Ishikawa (cell line): ENCODE data around the gene GBX2.

Experiments used
- CEBPB ChIP-seq: IDR thresholded peaks from 2 replicates; pipeline ENCODE4 v1.6.1; 2012
- CREB1 ChIP-seq: IDR thresholded peaks from 2 replicates; pipeline ENCODE4 v1.6.1; 2012; ENCODE audit warnings: low read depth
- EGR1 ChIP-seq: IDR thresholded peaks from 2 replicates; pipeline ENCODE4 v1.6.1; 2012
- EP300 ChIP-seq: IDR thresholded peaks from 2 replicates; pipeline ENCODE4 v1.6.1; 2012; ENCODE audit warnings: borderline replicate concordance
- FOXM1 ChIP-seq: IDR thresholded peaks from 2 replicates; pipeline ENCODE4 v1.6.1; 2012; ENCODE audit warnings: low read depth, borderline replicate concordance
- NFIC ChIP-seq: IDR thresholded peaks from 2 replicates; pipeline ENCODE4 v1.6.1; 2012
- RAD21 ChIP-seq: IDR thresholded peaks from 2 replicates; pipeline ENCODE4 v1.6.1; 2012; ENCODE audit warnings: low read depth
- TAF1 ChIP-seq: IDR thresholded peaks from 2 replicates; pipeline ENCODE4 v1.6.1; 2012; ENCODE audit warnings: low read depth, mild to moderate bottlenecking
- TCF12 ChIP-seq: IDR thresholded peaks from 2 replicates; pipeline ENCODE4 v1.6.1; 2012; ENCODE audit warnings: low read depth
- TEAD4 ChIP-seq: IDR thresholded peaks from 2 replicates; pipeline ENCODE4 v1.6.1; 2012
- YY1 ChIP-seq: IDR thresholded peaks from 2 replicates; pipeline ENCODE4 v1.6.1; 2012; ENCODE audit warnings: low read depth
- ZBTB7A ChIP-seq: IDR thresholded peaks from 2 replicates; pipeline ENCODE4 v1.6.1; 2012; ENCODE audit warnings: low read depth
- TF ChIP-seq, protein P1 (sequence below): IDR thresholded peaks from 2 replicates; pipeline ENCODE4 v1.6.1; 2012
- TF ChIP-seq, protein P2 (sequence below): IDR thresholded peaks from 2 replicates; pipeline ENCODE4 v1.6.1; 2012
- TF ChIP-seq, protein P3 (sequence below): IDR thresholded peaks from 2 replicates; pipeline ENCODE4 v1.6.1; 2012; ENCODE audit warnings: low read depth, mild to moderate bottlenecking

The GBX2 gene

DNA sequence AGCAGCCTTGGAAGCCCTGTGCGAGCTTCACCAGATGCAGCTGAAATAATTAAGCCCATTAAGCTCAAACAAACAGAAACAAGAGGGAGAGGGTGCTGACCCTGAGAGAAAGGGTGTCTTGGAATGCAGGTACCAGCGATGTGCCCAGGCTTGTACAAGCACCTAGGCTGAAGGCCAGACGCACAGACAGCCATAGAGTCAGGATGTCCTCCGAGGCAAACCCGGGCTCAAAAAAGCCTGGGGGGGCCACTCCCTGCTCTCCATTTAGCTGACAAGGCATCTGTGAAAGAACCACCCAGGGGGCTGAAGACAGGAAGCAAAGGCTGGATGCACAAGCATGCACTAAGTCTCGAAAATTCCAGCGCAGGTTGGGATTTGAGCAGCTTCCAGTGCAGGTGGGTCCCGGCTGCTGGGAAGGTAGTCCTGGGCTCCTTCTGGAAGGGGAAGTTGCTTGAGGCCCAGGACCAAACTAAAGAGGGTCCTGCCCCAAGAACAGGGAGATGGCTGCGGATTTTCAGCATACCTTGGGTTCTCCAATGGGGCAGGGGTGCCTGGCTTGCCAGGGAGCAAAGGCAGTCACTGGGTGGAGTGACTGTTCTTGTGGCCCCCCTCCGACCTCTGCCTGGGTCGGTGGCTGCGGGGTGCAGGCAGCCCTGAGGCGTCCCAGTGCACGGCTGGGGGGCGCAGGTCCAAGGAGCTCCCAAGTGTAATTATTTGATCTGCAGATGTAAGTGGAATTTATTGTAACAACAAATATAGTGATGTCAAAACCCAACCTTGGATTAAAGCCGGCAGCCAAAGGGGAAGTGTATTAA is 5.9 kb downstream of the GBX2 start:
- TF ChIP-seq TEAD4 (no peak), TAF1 (no peak), CREB1 (no peak), ZBTB7A (no peak), NFIC (no peak), TCF12 (no peak), EP300 (no peak), FOXM1 (no peak), YY1 (no peak), CEBPB (no peak), EGR1 (no peak), RAD21 (no peak)
- TF ChIP-seq, protein P1, sequence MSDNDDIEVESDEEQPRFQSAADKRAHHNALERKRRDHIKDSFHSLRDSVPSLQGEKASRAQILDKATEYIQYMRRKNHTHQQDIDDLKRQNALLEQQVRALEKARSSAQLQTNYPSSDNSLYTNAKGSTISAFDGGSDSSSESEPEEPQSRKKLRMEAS: no peak
- TF ChIP-seq, protein P2, sequence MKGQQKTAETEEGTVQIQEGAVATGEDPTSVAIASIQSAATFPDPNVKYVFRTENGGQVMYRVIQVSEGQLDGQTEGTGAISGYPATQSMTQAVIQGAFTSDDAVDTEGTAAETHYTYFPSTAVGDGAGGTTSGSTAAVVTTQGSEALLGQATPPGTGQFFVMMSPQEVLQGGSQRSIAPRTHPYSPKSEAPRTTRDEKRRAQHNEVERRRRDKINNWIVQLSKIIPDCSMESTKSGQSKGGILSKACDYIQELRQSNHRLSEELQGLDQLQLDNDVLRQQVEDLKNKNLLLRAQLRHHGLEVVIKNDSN: no peak
- TF ChIP-seq, protein P3, sequence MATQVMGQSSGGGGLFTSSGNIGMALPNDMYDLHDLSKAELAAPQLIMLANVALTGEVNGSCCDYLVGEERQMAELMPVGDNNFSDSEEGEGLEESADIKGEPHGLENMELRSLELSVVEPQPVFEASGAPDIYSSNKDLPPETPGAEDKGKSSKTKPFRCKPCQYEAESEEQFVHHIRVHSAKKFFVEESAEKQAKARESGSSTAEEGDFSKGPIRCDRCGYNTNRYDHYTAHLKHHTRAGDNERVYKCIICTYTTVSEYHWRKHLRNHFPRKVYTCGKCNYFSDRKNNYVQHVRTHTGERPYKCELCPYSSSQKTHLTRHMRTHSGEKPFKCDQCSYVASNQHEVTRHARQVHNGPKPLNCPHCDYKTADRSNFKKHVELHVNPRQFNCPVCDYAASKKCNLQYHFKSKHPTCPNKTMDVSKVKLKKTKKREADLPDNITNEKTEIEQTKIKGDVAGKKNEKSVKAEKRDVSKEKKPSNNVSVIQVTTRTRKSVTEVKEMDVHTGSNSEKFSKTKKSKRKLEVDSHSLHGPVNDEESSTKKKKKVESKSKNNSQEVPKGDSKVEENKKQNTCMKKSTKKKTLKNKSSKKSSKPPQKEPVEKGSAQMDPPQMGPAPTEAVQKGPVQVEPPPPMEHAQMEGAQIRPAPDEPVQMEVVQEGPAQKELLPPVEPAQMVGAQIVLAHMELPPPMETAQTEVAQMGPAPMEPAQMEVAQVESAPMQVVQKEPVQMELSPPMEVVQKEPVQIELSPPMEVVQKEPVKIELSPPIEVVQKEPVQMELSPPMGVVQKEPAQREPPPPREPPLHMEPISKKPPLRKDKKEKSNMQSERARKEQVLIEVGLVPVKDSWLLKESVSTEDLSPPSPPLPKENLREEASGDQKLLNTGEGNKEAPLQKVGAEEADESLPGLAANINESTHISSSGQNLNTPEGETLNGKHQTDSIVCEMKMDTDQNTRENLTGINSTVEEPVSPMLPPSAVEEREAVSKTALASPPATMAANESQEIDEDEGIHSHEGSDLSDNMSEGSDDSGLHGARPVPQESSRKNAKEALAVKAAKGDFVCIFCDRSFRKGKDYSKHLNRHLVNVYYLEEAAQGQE: no peak

DNA sequence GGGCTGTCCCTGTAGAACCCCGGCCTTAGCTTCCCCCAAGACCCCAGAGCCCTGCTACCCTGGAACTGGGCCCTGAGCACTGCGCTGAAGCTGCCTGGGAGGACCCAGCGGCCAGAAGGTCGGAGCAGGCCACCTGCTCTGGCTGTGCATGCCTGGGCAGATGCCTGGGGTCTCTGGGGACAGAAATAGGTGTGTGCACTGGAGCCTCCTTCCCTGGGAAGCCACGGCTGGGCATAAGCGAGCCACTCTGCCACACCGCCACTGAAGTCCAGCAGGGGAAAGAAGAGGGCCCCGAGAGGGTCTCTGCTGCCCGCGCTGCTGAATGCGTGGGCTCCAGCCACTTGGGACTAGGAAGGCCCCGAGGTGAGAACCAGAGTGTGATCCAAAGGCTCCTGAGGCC is 6.7 kb downstream of the GBX2 start:
- TF ChIP-seq ZBTB7A: no peak
- TF ChIP-seq EGR1: no peak
- no peak for TF ChIP-seq NFIC
- TF ChIP-seq TCF12: no peak
- TF ChIP-seq FOXM1: no peak
- TF ChIP-seq CEBPB: no peak

DNA sequence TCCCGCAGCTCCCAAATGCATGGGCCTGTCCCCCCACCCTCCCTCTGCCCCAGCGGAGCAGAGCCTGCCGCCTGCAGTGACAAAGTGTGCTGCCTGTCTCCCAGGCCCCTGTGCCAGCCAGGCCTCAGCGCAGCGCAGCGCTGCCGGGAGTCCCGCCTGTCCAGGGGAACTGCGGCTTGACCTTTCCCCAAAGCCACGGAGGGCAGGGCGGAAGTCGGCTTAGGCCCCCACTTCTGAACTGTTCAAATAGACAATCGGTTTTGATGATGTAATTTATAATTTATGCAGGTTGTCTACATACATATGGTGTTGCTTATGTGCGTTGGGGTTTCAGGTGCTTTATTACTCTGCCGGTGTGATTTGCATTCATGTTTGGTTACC is 7.1 kb downstream of the GBX2 start:
- TF ChIP-seq, protein P2: no peak
- TF ChIP-seq TEAD4 (no peak), TAF1 (no peak), EGR1 (no peak), FOXM1 (no peak)
- TF ChIP-seq, protein P3: no peak
- TF ChIP-seq, protein P1: no peak

DNA sequence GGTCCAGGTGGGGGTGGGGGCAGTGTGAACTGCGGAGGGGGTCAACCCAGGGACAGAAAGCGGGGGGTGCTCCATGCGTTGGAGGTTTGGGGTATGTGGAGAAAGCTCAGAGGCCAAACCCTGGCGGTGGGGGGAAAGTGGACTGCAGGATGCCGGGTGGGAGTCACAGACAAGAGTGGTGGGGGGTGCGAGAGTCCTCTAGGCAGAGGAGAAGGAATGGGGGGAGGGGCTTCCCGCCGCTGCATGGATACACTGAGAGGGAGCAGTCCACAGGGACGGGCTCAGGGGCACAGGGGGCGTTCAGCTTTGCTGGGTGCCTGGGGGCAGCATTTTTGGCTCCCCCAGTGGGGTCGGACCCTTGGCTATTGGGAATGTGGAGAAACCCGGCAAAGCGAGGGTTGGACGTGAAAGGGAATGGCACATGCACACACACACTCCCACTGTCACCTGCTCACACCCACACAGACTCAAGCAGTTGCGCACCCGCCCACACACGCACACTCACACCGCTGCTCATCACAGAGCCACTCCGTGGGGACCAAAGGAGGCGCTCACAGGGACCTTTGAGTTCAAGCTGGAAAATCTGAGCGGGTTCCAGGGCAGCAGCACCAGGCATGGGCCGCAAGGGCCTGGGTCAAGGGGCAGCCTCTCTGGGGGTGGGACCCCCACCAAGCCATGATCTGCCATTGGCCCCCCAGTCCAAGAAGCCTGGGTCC is 7.7 kb downstream of the GBX2 start:
- TF ChIP-seq, protein P3: no peak
- TF ChIP-seq YY1 (no peak), FOXM1 (no peak), RAD21 (no peak), TAF1 (no peak), EP300 (no peak)

DNA sequence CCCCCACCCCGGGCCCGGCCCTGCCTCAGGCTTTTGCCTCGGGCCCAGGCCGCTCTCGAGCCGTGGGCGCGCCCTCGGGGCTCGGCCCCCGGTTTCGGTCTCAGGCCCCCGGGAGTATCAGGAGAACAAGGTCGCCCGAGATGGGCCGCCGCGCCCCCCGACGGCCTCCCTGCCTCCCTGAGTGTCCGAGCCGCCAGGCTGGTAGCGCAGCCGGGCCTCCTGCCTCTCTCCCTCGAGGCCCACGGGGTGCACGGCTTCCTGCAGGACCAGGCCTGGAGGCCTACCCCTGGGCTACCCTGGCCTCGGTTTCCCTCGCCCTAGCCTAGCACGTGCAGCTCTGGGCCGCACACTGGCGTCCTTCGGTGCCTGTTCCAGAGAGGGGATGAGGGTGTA is 8.4 kb downstream of the GBX2 start:
- TF ChIP-seq ZBTB7A: no peak
- TF ChIP-seq, protein P3: no peak
- TF ChIP-seq TCF12: no peak
- TF ChIP-seq NFIC: no peak
- no peak for TF ChIP-seq CEBPB
- no peak for TF ChIP-seq TAF1
- TF ChIP-seq EGR1: no peak
- TF ChIP-seq TEAD4: no peak
- TF ChIP-seq YY1: no peak
- no peak for TF ChIP-seq FOXM1
- TF ChIP-seq, protein P2: no peak
- TF ChIP-seq CREB1: no peak
- TF ChIP-seq RAD21: no peak
